ENCODE measurements around the gene MAFB.

Gene MAFB

GRCh38 chr20:40678286-40678875 is 10.7 kb downstream of the MAFB start:
- no peak for DNase-seq (ENCODE audit: low read depth in 2 of 2)
- H3K4me3 ChIP-seq (replicated peaks in 1 of 2; ENCODE audit: low read depth in 2 of 2, low read length in 2 of 2) = no peak overlapping the region
- TF ChIP-seq, protein P1, sequence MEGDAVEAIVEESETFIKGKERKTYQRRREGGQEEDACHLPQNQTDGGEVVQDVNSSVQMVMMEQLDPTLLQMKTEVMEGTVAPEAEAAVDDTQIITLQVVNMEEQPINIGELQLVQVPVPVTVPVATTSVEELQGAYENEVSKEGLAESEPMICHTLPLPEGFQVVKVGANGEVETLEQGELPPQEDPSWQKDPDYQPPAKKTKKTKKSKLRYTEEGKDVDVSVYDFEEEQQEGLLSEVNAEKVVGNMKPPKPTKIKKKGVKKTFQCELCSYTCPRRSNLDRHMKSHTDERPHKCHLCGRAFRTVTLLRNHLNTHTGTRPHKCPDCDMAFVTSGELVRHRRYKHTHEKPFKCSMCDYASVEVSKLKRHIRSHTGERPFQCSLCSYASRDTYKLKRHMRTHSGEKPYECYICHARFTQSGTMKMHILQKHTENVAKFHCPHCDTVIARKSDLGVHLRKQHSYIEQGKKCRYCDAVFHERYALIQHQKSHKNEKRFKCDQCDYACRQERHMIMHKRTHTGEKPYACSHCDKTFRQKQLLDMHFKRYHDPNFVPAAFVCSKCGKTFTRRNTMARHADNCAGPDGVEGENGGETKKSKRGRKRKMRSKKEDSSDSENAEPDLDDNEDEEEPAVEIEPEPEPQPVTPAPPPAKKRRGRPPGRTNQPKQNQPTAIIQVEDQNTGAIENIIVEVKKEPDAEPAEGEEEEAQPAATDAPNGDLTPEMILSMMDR (IDR thresholded peaks at IDR 0.05; ENCODE audit: low read depth, low read length) = no peak

DNA sequence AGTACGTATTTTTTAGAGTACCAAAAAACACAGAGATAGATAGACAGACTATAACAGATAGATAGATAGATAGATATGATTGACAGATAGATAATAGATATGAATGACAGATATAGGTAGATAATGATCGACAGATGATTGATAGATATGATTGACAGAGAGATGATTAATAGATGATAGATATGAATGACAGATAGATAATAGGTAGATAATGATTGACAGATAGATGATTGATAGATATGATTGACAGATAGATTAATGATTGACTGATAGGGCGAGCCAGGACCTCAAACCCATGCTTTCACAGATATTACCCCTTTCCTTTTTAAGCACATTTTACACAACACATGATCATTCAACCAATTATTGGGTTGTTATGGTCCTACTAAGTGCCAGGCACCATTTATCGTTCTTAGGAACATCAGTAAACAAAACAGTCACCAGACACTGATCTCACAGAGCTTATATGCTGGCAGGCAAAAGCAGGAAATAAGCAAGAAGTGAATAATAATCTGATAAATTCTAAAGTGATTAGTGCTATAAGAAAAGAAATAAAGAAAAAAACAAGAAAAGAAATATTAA is 11.6 kb downstream of the MAFB start:
- H3K4me3 ChIP-seq (replicated peaks in 1 of 2; ENCODE audit: low read depth in 2 of 2, low read length in 2 of 2) = no peak overlapping the region
- TF ChIP-seq, protein P1 (IDR thresholded peaks at IDR 0.05; ENCODE audit: low read depth, low read length) = no peak
- no peak for DNase-seq (ENCODE audit: low read depth in 2 of 2)

DNA sequence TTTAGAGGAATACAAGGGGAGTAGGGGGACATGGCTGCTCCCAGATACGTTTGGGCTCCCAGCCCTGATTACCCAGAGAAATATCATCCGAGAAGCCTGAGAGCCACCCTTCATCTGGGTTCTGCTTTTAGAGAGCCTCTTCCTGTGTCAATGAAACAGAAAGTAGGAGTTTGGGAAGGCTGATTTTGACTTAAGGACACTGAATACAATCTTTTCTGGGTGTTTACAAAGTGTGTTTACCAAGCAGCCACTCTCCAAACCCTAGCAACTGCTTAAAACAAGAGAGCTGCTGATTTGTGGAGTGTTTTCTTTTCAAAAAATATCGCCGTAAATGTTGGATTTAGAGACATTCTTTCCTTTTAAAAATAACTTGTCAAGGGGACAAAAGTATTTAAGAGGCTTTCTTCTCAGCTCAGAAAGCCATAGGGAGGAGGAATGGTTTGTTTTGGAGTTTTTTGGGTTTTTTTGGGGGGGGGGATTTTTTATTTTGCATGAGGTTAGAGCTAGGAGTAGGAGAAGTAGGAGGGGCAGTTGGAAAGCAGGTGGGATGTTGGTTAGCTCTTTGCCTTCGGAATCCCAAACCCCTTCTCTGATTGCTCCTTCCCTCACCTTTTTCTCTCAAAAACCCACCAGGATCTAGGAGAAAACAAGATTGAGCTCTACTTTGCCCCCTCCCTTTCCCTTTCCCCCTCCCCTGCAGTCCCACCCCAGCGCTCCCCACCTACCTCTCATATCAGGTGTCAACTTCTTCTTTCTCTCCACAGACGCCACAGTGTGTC is 12.4 kb downstream of the MAFB start:
- TF ChIP-seq, protein P1 (IDR thresholded peaks at IDR 0.05; ENCODE audit: low read depth, low read length) = no peak
- no peak overlapping the region for H3K4me3 ChIP-seq (replicated peaks in 1 of 2; ENCODE audit: low read depth in 2 of 2, low read length in 2 of 2)
- no peak for DNase-seq (ENCODE audit: low read depth in 2 of 2)

DNA sequence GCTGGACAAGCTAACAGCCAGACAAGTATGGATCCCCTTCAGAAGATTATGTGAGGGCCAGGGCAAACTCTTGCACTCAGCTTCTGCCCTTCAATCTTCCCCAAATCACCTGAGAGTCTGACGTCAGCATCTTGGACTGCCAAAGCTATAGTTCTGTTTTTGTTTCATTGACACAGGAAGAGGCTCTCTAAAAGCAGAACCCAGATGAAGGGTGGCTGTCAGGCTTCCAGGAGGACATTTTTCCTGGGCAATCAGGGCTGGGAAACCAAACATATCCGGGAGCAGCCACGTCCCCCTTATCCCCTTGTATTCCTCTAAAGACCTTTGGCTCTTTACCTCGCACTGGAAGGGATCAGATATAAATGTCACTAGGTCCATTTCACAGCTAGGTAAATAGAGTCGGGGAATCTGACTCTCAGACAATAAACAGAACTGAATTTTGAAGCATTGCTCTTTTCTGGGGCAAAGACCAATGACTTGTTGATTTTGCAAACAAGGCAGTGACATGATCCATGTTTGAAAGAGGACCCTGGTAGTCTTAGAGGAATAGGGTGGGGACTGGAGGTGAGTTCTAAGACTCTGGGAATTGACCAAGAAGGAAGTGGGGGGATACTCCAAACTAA is 13.3 kb downstream of the MAFB start:
- H3K4me3 ChIP-seq (replicated peaks in 1 of 2; ENCODE audit: low read depth in 2 of 2, low read length in 2 of 2) = no peak overlapping the region
- TF ChIP-seq, protein P1 (IDR thresholded peaks at IDR 0.05; ENCODE audit: low read depth, low read length) = no peak

GRCh38 chr20:40673442-40673841 is 15.6 kb downstream of the MAFB start:
- TF ChIP-seq, protein P1 (IDR thresholded peaks at IDR 0.05; ENCODE audit: low read depth, low read length) = no peak
- no peak overlapping the region for H3K4me3 ChIP-seq (replicated peaks in 1 of 2; ENCODE audit: low read depth in 2 of 2, low read length in 2 of 2)
- DNase-seq (ENCODE audit: low read depth in 2 of 2) = no peak

More for the DNA sequence above, 13.3 kb downstream of the MAFB start:
- no peak for DNase-seq (ENCODE audit: low read depth in 2 of 2)

GRCh38 chr20:40672095-40672494 is 16.9 kb downstream of the MAFB start:
- no peak overlapping the region for H3K4me3 ChIP-seq (replicated peaks in 1 of 2; ENCODE audit: low read depth in 2 of 2, low read length in 2 of 2)
- TF ChIP-seq, protein P1 (IDR thresholded peaks at IDR 0.05; ENCODE audit: low read depth, low read length) = no peak

More at GRCh38 chr20:40672095-40672494, 16.9 kb downstream of the MAFB start:
- DNase-seq (ENCODE audit: low read depth in 2 of 2) = no peak
